OCI-LY1 (cell line): ENCODE measurements around the gene ITSN2.

Source experiments
- EZH2 ChIP-seq: fragments of 200-600 bp; sonication (generic), shearing (Covaris generic); IDR thresholded peaks from 2 replicates; pipeline ENCODE4 v1.8.0; 2017; ENCODE audit warnings: borderline replicate concordance, mixed run types, mild to moderate bottlenecking, antibody characterized with exemption, low read length, moderate library complexity, mixed read lengths
- TF ChIP-seq, protein P1 (sequence below): fragments of 200-600 bp; sonication (generic), shearing (Covaris generic); IDR thresholded peaks from 2 replicates; pipeline ENCODE4 v1.5.1; 2017; ENCODE audit warnings: mild to moderate bottlenecking, antibody characterized with exemption, low read length, moderate library complexity, mixed read lengths

- TF ChIP-seq, protein P1, sequence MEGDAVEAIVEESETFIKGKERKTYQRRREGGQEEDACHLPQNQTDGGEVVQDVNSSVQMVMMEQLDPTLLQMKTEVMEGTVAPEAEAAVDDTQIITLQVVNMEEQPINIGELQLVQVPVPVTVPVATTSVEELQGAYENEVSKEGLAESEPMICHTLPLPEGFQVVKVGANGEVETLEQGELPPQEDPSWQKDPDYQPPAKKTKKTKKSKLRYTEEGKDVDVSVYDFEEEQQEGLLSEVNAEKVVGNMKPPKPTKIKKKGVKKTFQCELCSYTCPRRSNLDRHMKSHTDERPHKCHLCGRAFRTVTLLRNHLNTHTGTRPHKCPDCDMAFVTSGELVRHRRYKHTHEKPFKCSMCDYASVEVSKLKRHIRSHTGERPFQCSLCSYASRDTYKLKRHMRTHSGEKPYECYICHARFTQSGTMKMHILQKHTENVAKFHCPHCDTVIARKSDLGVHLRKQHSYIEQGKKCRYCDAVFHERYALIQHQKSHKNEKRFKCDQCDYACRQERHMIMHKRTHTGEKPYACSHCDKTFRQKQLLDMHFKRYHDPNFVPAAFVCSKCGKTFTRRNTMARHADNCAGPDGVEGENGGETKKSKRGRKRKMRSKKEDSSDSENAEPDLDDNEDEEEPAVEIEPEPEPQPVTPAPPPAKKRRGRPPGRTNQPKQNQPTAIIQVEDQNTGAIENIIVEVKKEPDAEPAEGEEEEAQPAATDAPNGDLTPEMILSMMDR: no peak
- no peak for TF ChIP-seq EZH2
Observed at GRCh38 chr2:24332791-24333540, 27.4 kb downstream of the ITSN2 start.
